GM12878 (cell line): ENCODE measurements around the gene CLMP. TPM values are rescaled to one million over a fixed set of nuclear protein-coding genes. Genes with fewer than 3 reads are reported as not detected.

ENCODE experiments used
- ATAC-seq: fragments of 200-7000 bp; cut with Tn5 transposase; 3 replicates; pipeline ENCODE4 v1.9.1; 2020; ENCODE audit warnings: mild to moderate bottlenecking, moderate library complexity
- BruUV-seq: library from RNA; stranded (reverse); fragments of 400-500 nt; replicated peaks from 2 replicates; lab custom pipeline; 2021; lab: Mats Ljungman, UMichigan
- CTCF ChIA-PET: fragments of 300-600 bp; sonication (Branson Sonifier 250); formaldehyde crosslinking; extraction: SDS; loops from one replicate; lab custom pipeline; 2021; ENCODE audit warnings: inconsistent platforms; lab: Yijun Ruan, JAX
- POLR2A ChIA-PET: fragments of 350-600 bp; formaldehyde crosslinking; extraction: SDS; loops from one replicate; lab custom pipeline; 2021; ENCODE audit warnings: inconsistent platforms; lab: Charles Lee
- RAD21 ChIA-PET: fragments of 300-600 bp; sonication (Branson Sonifier 250); formaldehyde crosslinking; loops from one replicate; lab custom pipeline; 2023; ENCODE audit warnings: antibody characterized with exemption; ENCODE audit not compliant: unreplicated experiment; lab: Charles Lee
- SMC1A ChIA-PET: fragments of 300-600 bp; sonication (Branson Sonifier 250); formaldehyde crosslinking; loops from one replicate; lab custom pipeline; 2023; ENCODE audit not compliant: unreplicated experiment, uncharacterized antibody; lab: Charles Lee
- DNase-seq: peaks from one replicate; pipeline ENCODE4 v3.0.0-alpha.2; 2011; ENCODE audit warnings: low read depth, low spot score
- FAIRE-seq: peaks from 3 replicates; lab custom pipeline; 2011; peaks lifted over from hg19 to GRCh38; lab: Jason Lieb, UNC
- H2AFZ ChIP-seq: 2 replicates; pipeline ENCODE4 v1.6.0; 2011; ENCODE audit warnings: low read depth, low read length, control low read depth; ENCODE audit not compliant: control insufficient read depth
- H3K27ac ChIP-seq: 2 replicates; pipeline ENCODE4 v1.5.1; 2011; ENCODE audit warnings: control low read depth; ENCODE audit not compliant: control insufficient read depth, insufficient read depth
- H3K27me3 ChIP-seq, 2 experiments: replicated peaks in 1 of 2; 2 replicates each; pipeline versions ENCODE4 v1.6.0 to v1.6.1; 2011; ENCODE audit warnings: low read length in 1 of 2; ENCODE audit not compliant: control insufficient read depth in 2 of 2, insufficient read depth in 2 of 2
- H3K36me3 ChIP-seq, 2 experiments: 2 replicates each; pipeline ENCODE4 v1.5.1; 2011; ENCODE audit warnings: low read length in 1 of 2; ENCODE audit not compliant: control insufficient read depth in 2 of 2, insufficient read depth in 2 of 2
- H3K4me1 ChIP-seq: 2 replicates; pipeline ENCODE4 v1.6.1; 2011; ENCODE audit warnings: mild to moderate bottlenecking, low read length, moderate library complexity, mixed read lengths; ENCODE audit not compliant: control insufficient read depth, insufficient read depth
- H3K4me2 ChIP-seq: 2 replicates; pipeline ENCODE4 v1.6.0; 2011; ENCODE audit warnings: control low read depth; ENCODE audit not compliant: control insufficient read depth, insufficient read depth
- H3K4me3 ChIP-seq: fragments of 200-600 bp; sonication (generic); 2 replicates; pipeline ENCODE4 v1.5.1; 2016
- H3K79me2 ChIP-seq: 2 replicates; pipeline ENCODE4 v1.6.0; 2011; ENCODE audit warnings: low read length; ENCODE audit not compliant: control insufficient read depth, insufficient read depth
- H3K9ac ChIP-seq: 2 replicates; pipeline ENCODE4 v1.8.0; 2011; ENCODE audit warnings: low read length, control low read depth, mixed read lengths; ENCODE audit not compliant: control insufficient read depth, insufficient read depth
- H3K9me3 ChIP-seq: replicated peaks from 3 replicates; pipeline ENCODE4 v1.5.1; 2011; ENCODE audit warnings: mild to moderate bottlenecking, low read length; ENCODE audit not compliant: control insufficient read depth, insufficient read depth
- H4K20me1 ChIP-seq: 2 replicates; pipeline ENCODE4 v1.6.0; 2011; ENCODE audit not compliant: control insufficient read depth, insufficient read depth
- CBX5 ChIP-seq: sonication (generic); IDR thresholded peaks from 2 replicates; pipeline ENCODE4 v1.6.1; 2016; ENCODE audit warnings: low read depth, moderate library complexity, mild to moderate bottlenecking, inconsistent platforms
- CHD4 ChIP-seq: fragments of 200-600 bp; sonication (generic); IDR thresholded peaks from 2 replicates; pipeline ENCODE4 v1.6.1; 2016; ENCODE audit warnings: mild to moderate bottlenecking
- ELK1 ChIP-seq: IDR thresholded peaks from 2 replicates; pipeline ENCODE4 v1.6.1; 2012; ENCODE audit warnings: low read depth, low read length, improper control_type of control experiment
- EP300 ChIP-seq, 2 experiments: fragments of 150-350 bp in 1 of 2; IDR thresholded peaks; 2 replicates each; pipeline ENCODE4 v1.6.1; 2011 to 2012; ENCODE audit warnings: low read depth in 2 of 2, low read length in 2 of 2, borderline replicate concordance in 1 of 2, improper control_type of control experiment in 1 of 2, inconsistent platforms in 1 of 2; ENCODE audit not compliant: control insufficient read depth in 1 of 2
- ETV6 ChIP-seq, 2 experiments: fragments of 450-650 bp in 1 of 2; IDR thresholded peaks in 1 of 2; conservative IDR thresholded peaks in 1 of 2; 2 replicates each; pipeline ENCODE4 v1.6.1; 2014; ENCODE audit warnings: antibody characterized with exemption in 1 of 2, borderline replicate concordance in 1 of 2, low read depth in 1 of 2, mild to moderate bottlenecking in 1 of 2, moderate library complexity in 1 of 2
- HCFC1 ChIP-seq: fragments of 150-350 bp; IDR thresholded peaks from 2 replicates; pipeline ENCODE4 v1.6.1; 2014; ENCODE audit warnings: low read length
- KDM1A ChIP-seq: fragments of 200-600 bp; sonication (generic); IDR thresholded peaks from 2 replicates; pipeline ENCODE4 v1.6.1; 2016; ENCODE audit warnings: borderline replicate concordance
- RAD21 ChIP-seq: IDR thresholded peaks from 2 replicates; pipeline ENCODE4 v1.6.1; 2011; ENCODE audit warnings: mild to moderate bottlenecking, low read depth, low read length, moderate library complexity; ENCODE audit not compliant: insufficient read depth
- RELA ChIP-seq: fragments of 450-650 bp; IDR thresholded peaks from 2 replicates; pipeline ENCODE4 v1.8.0; 2014; ENCODE audit warnings: borderline replicate concordance; ENCODE audit not compliant: partially characterized antibody
- SIX5 ChIP-seq: IDR thresholded peaks from 2 replicates; pipeline ENCODE4 v1.6.1; 2011; ENCODE audit warnings: mild to moderate bottlenecking, low read depth, low read length, moderate library complexity; ENCODE audit not compliant: severe bottlenecking
- TCF3 ChIP-seq: IDR thresholded peaks from 2 replicates; pipeline ENCODE4 v1.6.1; 2012; ENCODE audit warnings: low read depth, mild to moderate bottlenecking, low read length, borderline replicate concordance; ENCODE audit not compliant: insufficient read depth
- ZBTB33 ChIP-seq: fragments of 450-650 bp; IDR thresholded peaks from 2 replicates; pipeline ENCODE4 v1.6.1; 2017; ENCODE audit warnings: mild to moderate bottlenecking
- WGBS: methylation state at CpG from one replicate; pipeline ENCODE4 v1.1.6; 2016; ENCODE audit warnings: low lambda C conversion rate; ENCODE audit not compliant: insufficient replicate concordance, insufficient coverage; ENCODE audit errors: missing lambda C conversion rate; 5-methylcytosine and 5-hydroxymethylcytosine counted together
- in situ Hi-C: fragments of 300-500 bp; cut with MboI; formaldehyde crosslinking; loops from 9 replicates; pipeline ENCODE4 v1.14.3; 2018; ENCODE audit warnings: mixed read lengths
- intact Hi-C: fragments of 100-400 bp; cut with micrococcal nuclease; formaldehyde crosslinking; loops from one replicate; pipeline ENCODE4 v1.14.2; 2022; ENCODE audit not compliant: unreplicated experiment
- polyA plus RNA-seq, 11 experiments: library from polyadenylated mRNA; depleted of rRNA in 4 of 11; unstranded in 6 of 11; stranded (reverse) in 5 of 11; fragments of >200 nt; fragmentation: Nextera tagmentation in 4 of 11; fragmentation: Illumina TruSeq in 1 of 11; extraction: Ambion mirVana in 4 of 11; extraction: Trizol in 1 of 11; gene quantifications; 1 replicate in 1 of 11; 2 replicates in 10 of 11; pipeline versions ENCODE4 v1.2.1 to v1.2.3, GENCODE V29; 2011 to 2016; ENCODE audit warnings: inconsistent platforms in 2 of 11, missing spikeins in 2 of 11, low read depth in 1 of 11
- total RNA-seq, 4 experiments: library from RNA; depleted of rRNA in 3 of 4; stranded (reverse); fragments of >200 nt in 3 of 4; fragmentation: Illumina TruSeq in 1 of 4; extraction: Trizol in 1 of 4; gene quantifications; 2 replicates each; pipeline versions ENCODE4 v1.2.1 to v1.2.3, GENCODE V29; 2013 to 2021
- TF ChIP-seq, protein P1 (sequence below): IDR thresholded peaks from 2 replicates; pipeline ENCODE4 v1.6.1; 2011; ENCODE audit warnings: mild to moderate bottlenecking, low read depth, low read length, moderate library complexity; ENCODE audit not compliant: insufficient replicate concordance
- TF ChIP-seq, protein P2 (sequence below): fragments of 450-650 bp; formaldehyde crosslinking; IDR thresholded peaks from 2 replicates; pipeline ENCODE4 v1.4.0; 2020; ENCODE audit warnings: mild to moderate bottlenecking, moderate library complexity

The CLMP gene
- total and polyA plus RNA-seq, 10 of the 15 experiments (the other 5 are each of a cell fraction or from before 2014, with no cell fraction given) = 0.01 to 0.71 (median 0.20) TPM; not detected in 4

- no peak for DNase-seq
- Histone ChIP-seq H3K9me3 (no peaks in the 10 kb centered on the region; the same call in 2 of the 3 replicates), H3K27ac (no peak overlapping the region), H3K4me2 (no peak overlapping the region), H2AFZ (no peak overlapping the region), H3K4me1 (no peaks in the 10 kb centered on the region), H3K27me3 (peaks cover 6 to 8% of the 10 kb centered on the region in 2 experiments; a peak in 3 of 4 replicates), H3K79me2 (no peaks in the 10 kb centered on the region), H3K4me3 (no peak overlapping the region), H3K36me3 (no peaks in the 10 kb centered on the region), H4K20me1 (no peaks in the 10 kb centered on the region), H3K9ac (no peak overlapping the region)
- SMC1A ChIA-PET = no interaction called here
- in situ Hi-C loops = no loop called here
- no peak for FAIRE-seq
- POLR2A ChIA-PET = no interaction called here
- no TSS peak for BruUV-seq
- 42% methylated on average over 4 of the region's 4 CpGs for WGBS
- RAD21 ChIA-PET = no interaction called here
- intact Hi-C loops = no loop called here
- CTCF ChIA-PET = interaction anchor here (1.5 kb wide), 1 partner anchor 74 kb away, joined by 5 read pairs; no protein-coding TSS in a partner anchor
- ATAC-seq = no peak
- TF ChIP-seq SIX5 (no peak), HCFC1 (no peak), CHD4 (no peak), TCF3 (no peak), RAD21 (no peak), RELA (no peak), ZBTB33 (no peak), ELK1 (no peak), KDM1A (no peak), ETV6 (conservative IDR thresholded peaks at IDR 0.05 in 1 of 2, IDR thresholded peaks at IDR 0.05 in 1 of 2; ENCODE audit: borderline replicate concordance in 1 of 2, low read depth in 1 of 2) (no peak), CBX5 (no peak), EP300 (IDR thresholded peaks at IDR 0.05; ENCODE audit: borderline replicate concordance in 1 of 2, control insufficient read depth in 1 of 2, low read depth in 2 of 2, low read length in 2 of 2) (no peak)
- TF ChIP-seq, protein P1, sequence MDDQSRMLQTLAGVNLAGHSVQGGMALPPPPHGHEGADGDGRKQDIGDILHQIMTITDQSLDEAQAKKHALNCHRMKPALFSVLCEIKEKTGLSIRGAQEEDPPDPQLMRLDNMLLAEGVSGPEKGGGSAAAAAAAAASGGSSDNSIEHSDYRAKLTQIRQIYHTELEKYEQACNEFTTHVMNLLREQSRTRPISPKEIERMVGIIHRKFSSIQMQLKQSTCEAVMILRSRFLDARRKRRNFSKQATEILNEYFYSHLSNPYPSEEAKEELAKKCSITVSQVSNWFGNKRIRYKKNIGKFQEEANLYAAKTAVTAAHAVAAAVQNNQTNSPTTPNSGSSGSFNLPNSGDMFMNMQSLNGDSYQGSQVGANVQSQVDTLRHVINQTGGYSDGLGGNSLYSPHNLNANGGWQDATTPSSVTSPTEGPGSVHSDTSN = no peak
- TF ChIP-seq, protein P2, sequence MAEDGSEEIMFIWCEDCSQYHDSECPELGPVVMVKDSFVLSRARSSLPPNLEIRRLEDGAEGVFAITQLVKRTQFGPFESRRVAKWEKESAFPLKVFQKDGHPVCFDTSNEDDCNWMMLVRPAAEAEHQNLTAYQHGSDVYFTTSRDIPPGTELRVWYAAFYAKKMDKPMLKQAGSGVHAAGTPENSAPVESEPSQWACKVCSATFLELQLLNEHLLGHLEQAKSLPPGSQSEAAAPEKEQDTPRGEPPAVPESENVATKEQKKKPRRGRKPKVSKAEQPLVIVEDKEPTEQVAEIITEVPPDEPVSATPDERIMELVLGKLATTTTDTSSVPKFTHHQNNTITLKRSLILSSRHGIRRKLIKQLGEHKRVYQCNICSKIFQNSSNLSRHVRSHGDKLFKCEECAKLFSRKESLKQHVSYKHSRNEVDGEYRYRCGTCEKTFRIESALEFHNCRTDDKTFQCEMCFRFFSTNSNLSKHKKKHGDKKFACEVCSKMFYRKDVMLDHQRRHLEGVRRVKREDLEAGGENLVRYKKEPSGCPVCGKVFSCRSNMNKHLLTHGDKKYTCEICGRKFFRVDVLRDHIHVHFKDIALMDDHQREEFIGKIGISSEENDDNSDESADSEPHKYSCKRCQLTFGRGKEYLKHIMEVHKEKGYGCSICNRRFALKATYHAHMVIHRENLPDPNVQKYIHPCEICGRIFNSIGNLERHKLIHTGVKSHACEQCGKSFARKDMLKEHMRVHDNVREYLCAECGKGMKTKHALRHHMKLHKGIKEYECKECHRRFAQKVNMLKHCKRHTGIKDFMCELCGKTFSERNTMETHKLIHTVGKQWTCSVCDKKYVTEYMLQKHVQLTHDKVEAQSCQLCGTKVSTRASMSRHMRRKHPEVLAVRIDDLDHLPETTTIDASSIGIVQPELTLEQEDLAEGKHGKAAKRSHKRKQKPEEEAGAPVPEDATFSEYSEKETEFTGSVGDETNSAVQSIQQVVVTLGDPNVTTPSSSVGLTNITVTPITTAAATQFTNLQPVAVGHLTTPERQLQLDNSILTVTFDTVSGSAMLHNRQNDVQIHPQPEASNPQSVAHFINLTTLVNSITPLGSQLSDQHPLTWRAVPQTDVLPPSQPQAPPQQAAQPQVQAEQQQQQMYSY = no peak
These were observed 7.8 kb downstream of the CLMP start for GRCh38 chr11:123187248-123187647.
